GM18951 (cell line): ENCODE results near the gene PNPLA2.

ENCODE experiments used
- POLR2A ChIP-seq: IDR thresholded peaks from 4 replicates; pipeline ENCODE4 v1.6.1; 2011; ENCODE audit warnings: mild to moderate bottlenecking; ENCODE audit not compliant: insufficient read length, insufficient read depth; ENCODE audit errors: extremely low read depth
- in situ Hi-C: fragments of 300-500 bp; cut with MboI; formaldehyde crosslinking; loops from one replicate; pipeline ENCODE4 v1.12.0; 2022; ENCODE audit warnings: low sequenced_read_pairs, mixed read lengths, inconsistent platforms; ENCODE audit not compliant: unreplicated experiment

PNPLA2 gene, protein sequence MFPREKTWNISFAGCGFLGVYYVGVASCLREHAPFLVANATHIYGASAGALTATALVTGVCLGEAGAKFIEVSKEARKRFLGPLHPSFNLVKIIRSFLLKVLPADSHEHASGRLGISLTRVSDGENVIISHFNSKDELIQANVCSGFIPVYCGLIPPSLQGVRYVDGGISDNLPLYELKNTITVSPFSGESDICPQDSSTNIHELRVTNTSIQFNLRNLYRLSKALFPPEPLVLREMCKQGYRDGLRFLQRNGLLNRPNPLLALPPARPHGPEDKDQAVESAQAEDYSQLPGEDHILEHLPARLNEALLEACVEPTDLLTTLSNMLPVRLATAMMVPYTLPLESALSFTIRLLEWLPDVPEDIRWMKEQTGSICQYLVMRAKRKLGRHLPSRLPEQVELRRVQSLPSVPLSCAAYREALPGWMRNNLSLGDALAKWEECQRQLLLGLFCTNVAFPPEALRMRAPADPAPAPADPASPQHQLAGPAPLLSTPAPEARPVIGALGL

DNA sequence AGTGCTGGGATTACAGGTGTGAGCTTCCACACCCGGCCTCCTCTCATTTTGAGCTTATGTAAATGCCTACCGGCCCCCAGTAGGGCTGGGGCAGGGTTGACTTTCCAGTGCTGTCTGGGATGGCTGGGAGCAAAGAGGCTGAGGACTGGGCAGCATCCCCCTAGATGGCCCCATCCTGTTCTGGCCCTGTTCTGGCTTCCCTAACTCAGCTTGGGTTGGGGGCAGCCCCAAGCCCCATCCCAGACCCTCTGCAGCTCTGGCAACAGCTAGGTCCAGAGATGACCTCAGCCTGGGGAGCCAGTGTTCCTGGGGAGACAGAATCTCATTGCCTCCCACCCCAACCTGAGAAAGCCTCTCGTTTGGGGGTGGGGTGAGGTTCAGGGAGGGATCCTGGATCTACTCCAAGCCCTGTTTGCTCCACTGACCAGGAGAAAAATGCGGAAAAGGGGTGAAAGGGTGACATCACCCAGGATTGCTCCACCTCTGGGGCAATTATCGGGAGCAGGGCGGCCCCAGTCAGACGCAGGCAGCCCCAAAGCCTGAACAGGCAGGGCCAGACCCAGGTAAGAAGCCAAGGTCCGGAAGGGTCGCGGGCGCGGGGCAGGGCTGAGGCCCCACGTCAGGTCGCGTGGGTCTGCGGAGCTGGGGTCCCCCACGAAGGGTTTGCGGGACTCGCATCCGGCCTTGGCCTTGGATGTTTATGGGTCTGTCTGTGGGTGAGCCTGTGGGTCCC is at the start of gene PNPLA2:
TSS of gene PNPLA2 (plus strand) at position 519 of the 733 bp plus-strand sequence. CDS start 805 bp downstream, outside the sequence.
- TF ChIP-seq POLR2A = no peak
- in situ Hi-C loops = no loop called here

- in situ Hi-C loops = no loop called here
- no peak for TF ChIP-seq POLR2A
Measured at GRCh38 chr11:769887-770641, 48.6 kb upstream of the PNPLA2 start.

- no peak for TF ChIP-seq POLR2A
- in situ Hi-C loops = no loop called here
Measured at GRCh38 chr11:770642-771616, 47.8 kb upstream of the PNPLA2 start.

GRCh38 chr11:771617-772204 is 47.0 kb upstream of the PNPLA2 start:
- no peak for TF ChIP-seq POLR2A
- in situ Hi-C loops = no loop called here

DNA sequence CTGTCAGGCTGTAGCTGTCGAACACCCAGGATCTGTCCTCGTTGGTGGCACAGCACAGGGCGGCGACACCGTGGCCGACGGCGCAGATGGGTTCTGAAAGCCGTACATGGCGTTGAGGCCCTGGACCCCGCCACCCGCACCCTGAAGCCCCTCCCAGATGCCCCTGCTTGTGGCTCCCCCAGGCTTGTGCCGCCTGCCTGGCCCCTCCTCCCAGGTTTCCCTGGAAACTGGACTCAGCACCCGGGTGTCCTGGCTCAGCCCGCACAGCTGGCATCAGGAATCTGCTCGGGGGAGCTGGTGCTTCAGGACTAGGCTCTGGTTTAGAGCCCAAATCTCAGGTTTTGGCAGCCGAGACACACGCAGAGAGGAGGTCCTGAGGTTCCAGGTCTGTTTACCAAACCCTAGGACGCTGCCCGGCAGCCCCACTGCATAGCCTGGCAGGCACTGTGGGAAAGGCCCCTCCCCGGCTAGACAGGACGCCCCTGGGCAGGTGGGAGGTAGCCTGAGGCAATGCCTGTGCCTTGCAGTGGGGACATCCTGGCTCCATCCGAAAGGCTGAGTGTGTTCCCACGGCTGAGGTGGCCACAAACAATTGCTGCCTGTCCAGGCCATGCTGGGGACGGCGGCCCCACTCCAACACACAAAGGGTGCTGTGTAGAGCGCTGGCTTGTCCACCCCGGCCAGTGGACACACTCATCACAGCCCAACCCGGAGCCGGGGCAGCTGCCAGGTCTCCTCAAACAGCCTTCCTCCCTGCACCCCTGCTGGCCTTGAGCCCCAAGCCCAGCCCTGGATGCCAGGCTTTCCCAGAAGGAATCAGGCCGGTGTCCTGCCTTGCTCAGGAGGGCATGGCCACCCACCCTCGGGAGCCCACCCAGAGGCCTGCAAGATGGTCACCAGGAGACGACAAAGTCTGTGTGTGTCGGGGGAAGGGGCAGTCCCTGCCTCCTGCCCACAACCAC is 46.0 kb upstream of the PNPLA2 start:
- in situ Hi-C loops = no loop called here
- no peak for TF ChIP-seq POLR2A

GRCh38 chr11:773425-773824 is 45.3 kb upstream of the PNPLA2 start:
- no peak for TF ChIP-seq POLR2A
- in situ Hi-C loops = no loop called here

GRCh38 chr11:773830-774229 is 44.9 kb upstream of the PNPLA2 start:
- in situ Hi-C loops = no loop called here
- no peak for TF ChIP-seq POLR2A

DNA sequence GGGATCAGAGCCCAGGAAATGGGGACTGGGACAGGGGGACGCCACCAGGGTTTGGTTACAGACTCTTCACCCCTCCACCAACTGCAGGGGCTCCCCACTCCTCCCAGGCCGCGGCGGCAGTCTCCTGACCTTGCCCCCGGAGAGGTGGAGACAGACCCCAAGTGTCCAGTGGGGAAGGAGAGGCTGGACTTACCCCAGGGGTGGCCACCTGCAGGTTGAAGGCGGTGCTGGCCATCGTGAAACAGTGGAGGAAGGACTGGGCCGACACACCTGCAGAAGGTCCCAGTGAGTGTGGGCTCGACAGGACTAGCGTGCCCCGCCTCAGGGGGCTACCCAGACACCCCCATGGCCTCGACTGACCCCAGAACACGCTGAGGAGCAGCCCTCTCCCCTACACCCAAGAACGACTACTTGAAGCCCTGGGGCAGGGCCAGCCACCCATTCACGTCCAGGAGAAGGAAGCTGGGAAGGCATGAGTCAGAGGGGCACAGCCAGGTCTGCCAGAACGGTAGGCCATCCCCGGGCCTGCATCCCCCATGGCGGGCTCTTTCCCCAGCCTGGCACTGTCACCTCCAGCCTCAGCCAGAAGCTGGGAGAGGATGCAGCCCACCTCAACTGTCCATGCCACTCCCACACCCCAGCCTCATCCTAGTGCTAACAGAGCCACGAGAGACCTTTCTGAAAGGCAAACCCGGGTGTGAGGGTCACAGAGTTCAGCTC is 43.7 kb upstream of the PNPLA2 start:
- in situ Hi-C loops = no loop called here
- no peak for TF ChIP-seq POLR2A

- no peak for TF ChIP-seq POLR2A
Measured at GRCh38 chr11:776263-776560, 42.5 kb upstream of the PNPLA2 start.

DNA sequence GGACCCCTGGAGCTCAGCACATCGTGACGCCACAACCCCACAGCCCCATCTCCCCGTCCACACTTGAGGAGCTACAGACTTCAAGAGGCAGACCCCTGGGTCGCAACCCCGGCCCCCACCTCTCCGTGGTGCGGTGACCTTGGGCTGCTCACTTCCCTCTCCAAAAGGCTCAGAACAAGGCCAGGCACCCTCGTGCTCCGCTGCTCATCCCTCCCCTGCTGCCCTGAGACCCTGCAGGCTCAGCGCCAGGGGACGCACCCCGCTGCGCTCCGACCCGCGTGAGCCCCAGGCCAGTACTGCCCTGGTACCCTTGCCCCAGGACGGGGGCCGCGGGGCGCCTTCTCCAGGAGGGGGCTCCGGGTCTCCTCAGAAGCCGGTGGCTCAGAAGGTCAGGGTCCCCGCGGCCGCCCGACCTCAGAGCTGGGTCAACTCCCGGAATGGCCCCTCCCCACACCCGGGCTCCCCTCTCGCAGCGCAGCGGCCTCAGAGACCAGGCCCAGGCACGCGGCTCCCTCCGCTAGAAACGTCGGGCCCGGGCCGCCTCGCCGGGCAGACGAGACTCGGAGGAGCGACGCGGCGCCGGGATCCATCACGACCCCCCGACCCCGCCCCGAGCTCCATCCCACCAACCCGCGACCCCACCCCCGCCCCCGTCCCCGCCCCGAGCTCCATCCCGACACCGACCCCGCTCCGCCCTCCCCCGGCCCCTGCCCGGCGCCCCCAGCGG is 42.0 kb upstream of the PNPLA2 start:
- no peak for TF ChIP-seq POLR2A
- in situ Hi-C loops = no loop called here

More at GRCh38 chr11:776263-776560, 42.5 kb upstream of the PNPLA2 start:
- in situ Hi-C loops = no loop called here
